GM20000 (cell line): Measurements from ENCODE around the gene TF.

ENCODE experiments used
- DNase-seq: peaks from one replicate; pipeline ENCODE4 v3.0.0; 2012; ENCODE audit warnings: low spot score
- CTCF ChIP-seq: IDR thresholded peaks from 2 replicates; pipeline ENCODE4 v1.5.1; 2012; ENCODE audit warnings: mild to moderate bottlenecking, control low read depth; ENCODE audit errors: extremely low read depth, missing control alignments

Gene TF

GRCh38 chr3:133760916-133761315 lies 14.7 kb downstream of the TF start:
- no peak for DNase-seq
- TF ChIP-seq CTCF: no peak

- no peak for TF ChIP-seq CTCF
- no peak for DNase-seq
Measured at GRCh38 chr3:133761605-133762484, 15.7 kb downstream of the TF start.

GRCh38 chr3:133762539-133762938 lies 16.3 kb downstream of the TF start:
- DNase-seq: no peak
- TF ChIP-seq CTCF: no peak

GRCh38 chr3:133763797-133764683 lies 17.8 kb downstream of the TF start:
- TF ChIP-seq CTCF: no peak
- no peak for DNase-seq

- TF ChIP-seq CTCF: no peak
- no peak for DNase-seq
Measured at GRCh38 chr3:133765256-133765655, 19.1 kb downstream of the TF start.

GRCh38 chr3:133767607-133768006 lies 21.4 kb downstream of the TF start:
- no peak for TF ChIP-seq CTCF
- no peak for DNase-seq

GRCh38 chr3:133769536-133769935 lies 23.3 kb downstream of the TF start:
- DNase-seq: no peak
- TF ChIP-seq CTCF: no peak
